Peyer's patch (tissue), 4 donors: ENCODE data around the gene TBC1D9B. TPM values are rescaled to one million over a fixed set of nuclear protein-coding genes. Genes with fewer than 3 reads are reported as not detected.
A peak's percentile ranks its signal among the peaks of the same experiment; 100 is the strongest.

Experiments
- DNase-seq, 3 donors: peaks; one replicate each; pipeline ENCODE4 v3.0.0-alpha.2; 2017 to 2019
- H3K27ac ChIP-seq, 4 donors: fragments of 200-600 bp; sonication (generic); one replicate each; pipeline ENCODE4 v1.5.1; 2016 to 2019
- H3K27me3 ChIP-seq, 2 donors: fragments of 200-600 bp; sonication (generic); one replicate each; pipeline ENCODE4 v1.5.1; 2019
- H3K36me3 ChIP-seq, 3 donors: fragments of 200-600 bp; sonication (generic); one replicate each; pipeline ENCODE4 v1.5.1; 2016 to 2019
- H3K4me1 ChIP-seq, 4 donors: fragments of 200-600 bp; sonication (generic); one replicate each; pipeline ENCODE4 v1.5.1; 2016 to 2019
- H3K4me3 ChIP-seq, 4 donors: fragments of 200-600 bp; sonication (generic); 1 replicate in 3 of 4; 2 replicates in 1 of 4; pipeline ENCODE4 v1.5.1; 2016 to 2019; ENCODE audit warnings: mild to moderate bottlenecking in 1 of 4
- H3K9me3 ChIP-seq, 4 donors: fragments of 200-600 bp; sonication (generic); one replicate each; pipeline ENCODE4 v1.5.1; 2016 to 2019; ENCODE audit warnings: mild to moderate bottlenecking in 1 of 4
- POLR2A ChIP-seq, 2 donors: fragments of 450-650 bp; IDR thresholded peaks; one replicate each; pipeline ENCODE4 v1.5.1; 2017; ENCODE audit warnings: antibody characterized with exemption in 2 of 2, mild to moderate bottlenecking in 2 of 2, moderate library complexity in 2 of 2
- total RNA-seq, 4 donors: library from RNA; depleted of rRNA; stranded (reverse); fragments of >200 nt; gene quantifications; one replicate each; pipeline ENCODE4 v1.1.0, GENCODE V29; 2016
- TF ChIP-seq, protein P1 (sequence below), 6 experiments: fragments of 450-650 bp in 4 of 6; fragments of 200-600 bp in 2 of 6; sonication (generic) in 1 of 6; IDR thresholded peaks; one replicate each; pipeline ENCODE4 v1.5.1; 2017 to 2019; ENCODE audit warnings: antibody characterized with exemption in 6 of 6, mild to moderate bottlenecking in 3 of 6, moderate library complexity in 1 of 6

The TBC1D9B gene
- total RNA-seq, 4 donors from 2014 or later = 89.7 to 281 (median 186) TPM

DNA sequence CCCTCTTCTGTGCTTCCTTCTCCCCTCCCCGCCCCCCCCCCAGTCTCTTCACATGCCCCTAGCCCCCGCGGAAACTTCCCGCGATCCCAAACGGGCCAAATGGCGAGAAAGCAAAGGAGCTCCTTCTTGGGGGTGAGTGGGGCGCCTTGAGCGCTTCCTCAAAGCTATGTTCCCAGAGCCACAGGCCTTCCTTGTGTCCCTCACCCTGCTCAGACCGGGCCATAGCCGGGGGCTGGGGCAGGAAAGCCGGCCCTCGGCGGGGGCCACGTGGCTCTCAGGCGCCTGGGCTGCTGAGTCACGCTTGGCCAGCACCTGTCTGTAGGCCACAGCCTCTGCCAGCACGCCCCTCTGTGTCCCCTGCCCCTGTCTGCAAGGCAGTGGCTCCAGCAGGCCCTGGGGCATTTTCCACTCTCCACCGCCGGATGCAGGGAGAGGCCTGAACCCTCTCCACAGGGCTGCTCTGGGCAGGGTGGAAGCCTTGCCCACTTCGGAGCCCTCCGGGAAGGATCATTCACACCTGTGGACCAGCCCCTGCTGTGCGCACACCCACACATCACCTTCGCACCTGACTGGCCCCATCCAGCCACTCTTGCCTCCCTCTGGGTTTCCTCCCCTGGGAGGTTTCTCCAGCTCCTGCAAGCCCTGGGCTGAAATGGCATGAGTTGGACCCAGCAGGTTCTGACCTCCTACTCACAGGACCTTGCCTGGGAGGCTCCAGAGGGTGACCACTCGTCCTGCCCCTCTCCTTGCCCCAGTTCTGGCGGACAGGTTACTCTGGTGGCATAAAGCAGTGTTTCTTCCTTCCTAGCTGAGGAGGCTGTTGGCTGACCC lies 88.2 kb downstream of the TBC1D9B start:
- TF ChIP-seq POLR2A (IDR thresholded peaks at IDR 0.05) = no peak
- TF ChIP-seq, protein P1, sequence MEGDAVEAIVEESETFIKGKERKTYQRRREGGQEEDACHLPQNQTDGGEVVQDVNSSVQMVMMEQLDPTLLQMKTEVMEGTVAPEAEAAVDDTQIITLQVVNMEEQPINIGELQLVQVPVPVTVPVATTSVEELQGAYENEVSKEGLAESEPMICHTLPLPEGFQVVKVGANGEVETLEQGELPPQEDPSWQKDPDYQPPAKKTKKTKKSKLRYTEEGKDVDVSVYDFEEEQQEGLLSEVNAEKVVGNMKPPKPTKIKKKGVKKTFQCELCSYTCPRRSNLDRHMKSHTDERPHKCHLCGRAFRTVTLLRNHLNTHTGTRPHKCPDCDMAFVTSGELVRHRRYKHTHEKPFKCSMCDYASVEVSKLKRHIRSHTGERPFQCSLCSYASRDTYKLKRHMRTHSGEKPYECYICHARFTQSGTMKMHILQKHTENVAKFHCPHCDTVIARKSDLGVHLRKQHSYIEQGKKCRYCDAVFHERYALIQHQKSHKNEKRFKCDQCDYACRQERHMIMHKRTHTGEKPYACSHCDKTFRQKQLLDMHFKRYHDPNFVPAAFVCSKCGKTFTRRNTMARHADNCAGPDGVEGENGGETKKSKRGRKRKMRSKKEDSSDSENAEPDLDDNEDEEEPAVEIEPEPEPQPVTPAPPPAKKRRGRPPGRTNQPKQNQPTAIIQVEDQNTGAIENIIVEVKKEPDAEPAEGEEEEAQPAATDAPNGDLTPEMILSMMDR (IDR thresholded peaks at IDR 0.05) = no peak
- peaks cover 0 to 25% (median 0%) of the 10 kb centered on the region in 3 donors for H3K36me3 ChIP-seq
- H3K4me3 ChIP-seq = peak overlapping the region; percentile 77 to 96 (median 84)
- peak overlapping the region; percentile 93 to 100 (median 96) for H3K27ac ChIP-seq
- H3K9me3 ChIP-seq = no peaks in the 10 kb centered on the region
- H3K27me3 ChIP-seq = no peaks in the 10 kb centered on the region
- H3K4me1 ChIP-seq = peaks cover 7 to 65% (median 32%) of the 10 kb centered on the region in 4 donors
- DNase-seq = peak; percentile 70 to 86 (median 82)

DNA sequence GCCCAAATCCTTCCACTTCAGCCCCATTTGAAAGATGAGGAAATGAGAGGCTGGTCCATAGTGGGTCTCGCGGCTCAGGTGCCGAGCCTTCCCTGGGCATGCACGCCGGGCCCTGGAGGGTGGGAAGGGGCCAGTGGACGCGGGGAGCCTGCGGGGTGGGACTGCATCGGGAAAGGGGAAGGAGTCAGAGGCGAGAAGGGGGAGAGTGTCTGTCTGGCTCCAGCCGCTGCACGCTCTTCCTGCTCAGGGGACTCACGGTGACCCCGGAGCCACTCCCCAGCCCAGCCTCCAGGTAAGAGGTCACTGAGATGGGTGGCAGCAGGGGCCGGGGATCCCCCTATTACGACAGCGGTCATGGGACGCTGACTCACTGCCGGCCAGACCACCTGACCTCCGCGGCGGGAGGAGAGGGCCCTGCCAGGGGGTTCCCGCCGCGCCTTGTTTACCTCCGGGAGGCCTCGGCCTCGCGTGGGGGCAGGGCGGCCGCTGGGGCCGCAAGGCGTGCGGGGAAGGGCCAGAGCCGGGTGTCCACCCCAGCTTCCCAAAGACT lies 88.9 kb downstream of the TBC1D9B start:
- peak overlapping the region; percentile 37 to 84 (median 66) for H3K4me3 ChIP-seq

DNA sequence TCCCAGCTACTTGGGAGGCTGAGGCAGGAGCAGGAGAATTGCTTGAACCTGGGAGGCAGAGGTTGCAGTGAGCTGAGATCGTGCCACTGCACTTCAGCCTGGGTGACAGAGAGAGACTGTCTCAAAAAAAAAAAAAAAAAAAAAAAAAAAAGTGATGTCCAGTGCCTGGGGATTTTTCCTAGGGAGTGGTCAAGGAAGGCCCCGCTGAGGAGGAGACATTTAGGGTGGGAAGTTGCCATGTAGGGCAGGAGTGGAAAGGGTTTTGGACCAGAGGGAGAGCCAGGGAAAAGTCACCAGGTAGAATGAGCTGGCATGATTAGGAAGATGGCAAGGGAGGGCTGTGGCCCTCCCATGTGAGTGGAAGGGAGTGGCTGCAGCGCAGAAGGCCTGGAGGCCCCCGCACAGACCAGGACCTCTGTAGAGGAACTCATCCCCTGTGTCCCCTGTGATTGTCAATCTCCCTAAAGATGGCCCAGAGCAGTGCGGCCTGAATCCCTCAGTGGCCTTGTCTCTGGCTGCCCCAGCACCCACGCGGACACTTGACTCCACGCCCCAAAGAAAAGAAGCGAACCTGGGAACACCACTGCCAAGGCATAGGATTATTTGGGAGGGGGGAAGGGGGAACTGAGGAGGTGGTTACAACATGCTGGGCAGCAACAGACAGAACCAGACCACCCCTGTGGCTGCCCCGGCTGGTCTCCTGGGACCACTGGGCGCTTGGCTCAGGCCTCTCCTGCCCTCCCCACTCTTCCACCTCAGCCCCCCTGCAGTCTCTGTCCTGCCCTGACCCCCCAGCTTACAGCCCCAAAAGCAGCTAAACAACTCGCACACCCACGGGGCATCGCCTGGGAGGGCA lies 89.6 kb downstream of the TBC1D9B start:
- Histone ChIP-seq H3K4me3 (peak overlapping the region; percentile 37 to 84 (median 66)), H3K27ac (peak overlapping the region; percentile 93 to 100 (median 96)), H3K27me3 (no peaks in the 10 kb centered on the region), H3K36me3 (peaks cover 0 to 11% (median 0%) of the 10 kb centered on the region in 3 donors), H3K4me1 (peaks cover 7 to 51% (median 32%) of the 10 kb centered on the region in 4 donors), H3K9me3 (no peaks in the 10 kb centered on the region)
- TF ChIP-seq POLR2A (IDR thresholded peaks at IDR 0.05) = no peak
- TF ChIP-seq, protein P1 (IDR thresholded peaks at IDR 0.05) = no peak
- peak in 1 of 3 donors; percentile 55 for DNase-seq

More for the DNA sequence above, 88.9 kb downstream of the TBC1D9B start:
- Histone ChIP-seq H3K4me1 (peaks cover 7 to 58% (median 32%) of the 10 kb centered on the region in 4 donors), H3K27ac (peak overlapping the region; percentile 93 to 100 (median 96)), H3K27me3 (no peaks in the 10 kb centered on the region), H3K9me3 (no peaks in the 10 kb centered on the region), H3K36me3 (peaks cover 0 to 18% (median 0%) of the 10 kb centered on the region in 3 donors)
- peak; percentile 94 to 98 (median 98) for DNase-seq
- peak; percentile 10 to 72 for TF ChIP-seq POLR2A (IDR thresholded peaks at IDR 0.05)
- TF ChIP-seq, protein P1 (IDR thresholded peaks at IDR 0.05) = no peak

DNA sequence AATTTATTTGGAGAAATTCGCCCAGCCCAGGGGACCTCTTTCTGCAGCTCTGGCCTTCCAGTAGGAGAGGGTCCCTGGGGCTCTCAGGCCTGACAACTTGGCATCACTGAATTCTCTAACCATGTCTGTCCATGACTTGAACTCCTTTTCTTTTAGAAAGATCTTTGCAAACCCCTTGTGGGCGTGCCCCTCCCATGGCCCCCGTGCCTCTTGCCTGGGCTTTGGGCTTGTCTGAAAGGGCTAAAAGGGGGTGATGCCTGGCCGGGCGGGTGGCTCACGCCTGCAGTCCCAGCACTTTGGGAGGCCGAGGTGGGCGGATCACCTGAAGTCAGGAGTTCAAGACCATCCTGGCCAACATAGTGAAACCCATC lies 90.2 kb downstream of the TBC1D9B start:
- Histone ChIP-seq H3K27ac (peak overlapping the region in 2 of 4 donors; percentile 57 to 61), H3K36me3 (peaks cover 0 to 4% (median 0%) of the 10 kb centered on the region in 3 donors), H3K4me3 (peak overlapping the region; percentile 35 to 60 (median 54)), H3K4me1 (peaks cover 7 to 44% (median 30%) of the 10 kb centered on the region in 4 donors), H3K9me3 (no peaks in the 10 kb centered on the region), H3K27me3 (no peaks in the 10 kb centered on the region)
- TF ChIP-seq, protein P1 (IDR thresholded peaks at IDR 0.05) = no peak
- no peak for TF ChIP-seq POLR2A (IDR thresholded peaks at IDR 0.05)
- no peak for DNase-seq

DNA sequence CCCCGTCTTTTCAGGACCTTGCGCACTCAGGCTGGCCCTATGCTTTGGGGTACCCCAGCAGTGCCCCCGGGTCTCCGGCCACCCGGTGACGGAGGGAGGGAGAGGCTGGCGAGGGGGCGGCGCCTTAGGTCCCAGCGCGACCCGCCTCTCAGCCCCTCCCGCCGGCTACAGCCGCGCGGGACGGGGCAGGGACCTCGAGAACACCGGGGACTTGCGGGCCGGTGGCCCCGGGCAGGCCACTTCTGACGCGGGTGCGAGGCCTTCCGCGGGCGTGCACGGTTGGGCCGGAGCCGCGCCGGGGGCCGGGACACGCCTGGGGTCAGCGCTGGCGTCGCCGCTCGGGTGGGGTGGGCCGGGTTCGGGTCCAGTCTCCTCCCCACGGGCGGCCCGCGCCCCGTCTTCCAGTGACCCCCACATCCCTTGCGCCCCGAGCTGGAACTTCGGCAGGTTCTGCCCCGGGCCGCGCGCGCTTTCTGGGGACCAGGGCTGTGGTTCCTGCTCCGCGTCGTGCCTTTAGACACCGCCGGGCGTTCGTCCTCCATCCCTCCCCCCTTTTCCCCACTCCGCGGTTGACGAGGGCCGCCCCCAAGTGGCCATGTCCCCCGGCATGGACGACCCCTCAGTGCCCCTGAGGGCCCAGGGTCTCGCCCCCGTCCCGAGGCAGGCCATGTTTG lies 90.8 kb downstream of the TBC1D9B start:
- no peaks in the 10 kb centered on the region for H3K9me3 ChIP-seq
- no peak for DNase-seq
- TF ChIP-seq, protein P1 (IDR thresholded peaks at IDR 0.05) = no peak
- no peak for TF ChIP-seq POLR2A (IDR thresholded peaks at IDR 0.05)
- no peaks in the 10 kb centered on the region for H3K36me3 ChIP-seq
- H3K4me1 ChIP-seq = peaks cover 7 to 39% (median 30%) of the 10 kb centered on the region in 4 donors
- H3K4me3 ChIP-seq = peak overlapping the region; percentile 35 to 60 (median 54)
- no peaks in the 10 kb centered on the region for H3K27me3 ChIP-seq
- peak overlapping the region in 2 of 4 donors; percentile 57 to 61 for H3K27ac ChIP-seq
